Measurements from ENCODE around the gene PDS5A.

Gene PDS5A

DNA sequence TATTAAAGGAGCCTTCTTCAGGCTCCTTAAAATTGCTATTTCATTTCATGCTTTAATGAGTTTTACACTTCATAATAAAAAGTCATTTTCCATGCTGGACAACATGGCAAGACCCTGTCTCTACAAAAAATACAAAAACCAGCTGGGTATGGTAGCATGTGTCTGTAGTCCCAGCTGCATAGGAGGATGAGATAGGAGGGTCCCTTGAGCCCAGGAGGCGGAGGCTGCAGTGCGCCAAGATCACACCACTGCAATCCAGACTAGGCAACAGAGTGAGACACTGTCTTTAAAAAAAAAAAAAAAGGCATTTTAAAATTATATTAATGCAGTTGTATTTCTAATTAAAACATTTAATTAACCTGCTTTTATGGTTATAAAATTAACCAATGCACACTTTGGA, 49.2 kb downstream of the PDS5A start:
- no peak overlapping the region for H3K4me2 ChIP-seq (ENCODE audit: low read depth, low read length)
- TF ChIP-seq EZH2phosphoT487 (IDR thresholded peaks at IDR 0.05; ENCODE audit: low read length) (no peak), EZH2 (optimal IDR thresholded peaks at IDR 0.05; ENCODE audit: low read depth, low read length) (no peak)
- TF ChIP-seq, protein P1, sequence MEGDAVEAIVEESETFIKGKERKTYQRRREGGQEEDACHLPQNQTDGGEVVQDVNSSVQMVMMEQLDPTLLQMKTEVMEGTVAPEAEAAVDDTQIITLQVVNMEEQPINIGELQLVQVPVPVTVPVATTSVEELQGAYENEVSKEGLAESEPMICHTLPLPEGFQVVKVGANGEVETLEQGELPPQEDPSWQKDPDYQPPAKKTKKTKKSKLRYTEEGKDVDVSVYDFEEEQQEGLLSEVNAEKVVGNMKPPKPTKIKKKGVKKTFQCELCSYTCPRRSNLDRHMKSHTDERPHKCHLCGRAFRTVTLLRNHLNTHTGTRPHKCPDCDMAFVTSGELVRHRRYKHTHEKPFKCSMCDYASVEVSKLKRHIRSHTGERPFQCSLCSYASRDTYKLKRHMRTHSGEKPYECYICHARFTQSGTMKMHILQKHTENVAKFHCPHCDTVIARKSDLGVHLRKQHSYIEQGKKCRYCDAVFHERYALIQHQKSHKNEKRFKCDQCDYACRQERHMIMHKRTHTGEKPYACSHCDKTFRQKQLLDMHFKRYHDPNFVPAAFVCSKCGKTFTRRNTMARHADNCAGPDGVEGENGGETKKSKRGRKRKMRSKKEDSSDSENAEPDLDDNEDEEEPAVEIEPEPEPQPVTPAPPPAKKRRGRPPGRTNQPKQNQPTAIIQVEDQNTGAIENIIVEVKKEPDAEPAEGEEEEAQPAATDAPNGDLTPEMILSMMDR (IDR thresholded peaks at IDR 0.05; ENCODE audit: low read length): no peak
- H3K9ac ChIP-seq (ENCODE audit: low read length): no peak overlapping the region
- no peak overlapping the region for H3K4me3 ChIP-seq (ENCODE audit: low read length)
- peaks cover 5% of the 10 kb centered on the region for H3K4me1 ChIP-seq (ENCODE audit: low read length)
- no peak for DNase-seq
- H3K27ac ChIP-seq (ENCODE audit: low read length): no peak overlapping the region
- H2AFZ ChIP-seq (ENCODE audit: low read length): no peak overlapping the region
- H3K9me2 ChIP-seq (replicated peaks; ENCODE audit: insufficient read depth, low read length): no peaks in the 10 kb centered on the region
- H4K20me1 ChIP-seq (ENCODE audit: insufficient read depth, low read length): peaks cover 2% of the 10 kb centered on the region; the same call in 1 of the 2 replicates
- no peaks in the 10 kb centered on the region for H3F3A ChIP-seq (ENCODE audit: insufficient read depth, low read length)
- H3K9me3 ChIP-seq (replicated peaks; ENCODE audit: insufficient read depth, low read length): no peaks in the 10 kb centered on the region
- H3K79me2 ChIP-seq (ENCODE audit: low read length): peaks cover 79% of the 10 kb centered on the region
- no peaks in the 10 kb centered on the region for H3K27me3 ChIP-seq (replicated peaks; ENCODE audit: insufficient read depth, low read length)
- H3K36me3 ChIP-seq (replicated peaks; ENCODE audit: insufficient read depth, low read length): no peaks in the 10 kb centered on the region; the same call in 1 of the 2 replicates

DNA sequence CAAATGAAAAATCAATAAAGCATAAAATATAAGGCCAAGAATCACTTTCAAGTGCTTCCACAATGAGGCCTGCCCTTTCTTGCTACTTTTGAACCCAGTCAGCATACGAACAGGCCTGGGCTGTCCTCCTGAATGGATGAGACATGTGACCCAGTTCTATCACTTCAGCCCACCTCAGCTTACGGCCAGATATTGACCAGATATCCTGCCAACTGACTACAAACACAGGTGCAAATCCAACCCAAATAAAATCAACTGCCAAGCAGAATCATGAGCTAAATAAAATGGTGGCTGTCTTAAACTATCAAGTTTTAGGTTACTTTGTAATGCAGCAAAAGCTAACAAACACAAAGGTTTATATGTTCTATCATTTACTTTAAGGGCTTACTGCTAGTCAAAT, 53.7 kb downstream of the PDS5A start:
- H3K27ac ChIP-seq (ENCODE audit: low read length): no peak overlapping the region
- no peaks in the 10 kb centered on the region for H3F3A ChIP-seq (ENCODE audit: insufficient read depth, low read length)
- H2AFZ ChIP-seq (ENCODE audit: low read length): no peak overlapping the region
- H3K4me3 ChIP-seq (ENCODE audit: low read length): no peak overlapping the region
- no peaks in the 10 kb centered on the region for H3K4me1 ChIP-seq (ENCODE audit: low read length)
- no peak for DNase-seq
- no peaks in the 10 kb centered on the region; the same call in 1 of the 2 replicates for H3K36me3 ChIP-seq (replicated peaks; ENCODE audit: insufficient read depth, low read length)
- no peak overlapping the region for H3K9ac ChIP-seq (ENCODE audit: low read length)
- TF ChIP-seq, protein P1 (IDR thresholded peaks at IDR 0.05; ENCODE audit: low read length): no peak
- TF ChIP-seq EZH2 (optimal IDR thresholded peaks at IDR 0.05; ENCODE audit: low read depth, low read length) (no peak), EZH2phosphoT487 (IDR thresholded peaks at IDR 0.05; ENCODE audit: low read length) (no peak)
- no peaks in the 10 kb centered on the region for H3K27me3 ChIP-seq (replicated peaks; ENCODE audit: insufficient read depth, low read length)
- no peaks in the 10 kb centered on the region; the same call in 1 of the 2 replicates for H4K20me1 ChIP-seq (ENCODE audit: insufficient read depth, low read length)
- H3K9me2 ChIP-seq (replicated peaks; ENCODE audit: insufficient read depth, low read length): no peaks in the 10 kb centered on the region
- no peak overlapping the region for H3K4me2 ChIP-seq (ENCODE audit: low read depth, low read length)
- H3K79me2 ChIP-seq (ENCODE audit: low read length): peaks cover 50% of the 10 kb centered on the region
- H3K9me3 ChIP-seq (replicated peaks; ENCODE audit: insufficient read depth, low read length): no peaks in the 10 kb centered on the region

DNA sequence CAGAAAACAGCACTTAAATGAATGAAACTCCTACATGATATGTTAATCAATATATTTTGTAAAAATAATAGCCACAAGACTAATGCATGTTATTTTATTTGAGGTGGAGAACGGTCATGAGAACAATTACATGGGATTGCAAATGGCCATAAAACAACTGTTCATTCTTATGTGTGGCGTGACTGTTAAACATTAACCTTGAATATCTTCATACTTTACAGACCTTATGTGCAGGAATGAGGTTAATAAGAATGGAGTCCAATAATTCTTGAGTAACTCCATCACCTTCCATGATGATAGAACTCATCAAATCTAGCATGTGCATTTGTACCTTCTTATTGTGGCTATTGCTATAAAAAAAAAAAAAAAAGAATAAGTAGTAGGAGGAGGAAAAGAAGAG, 55.3 kb downstream of the PDS5A start:
- H3K36me3 ChIP-seq (replicated peaks; ENCODE audit: insufficient read depth, low read length): no peaks in the 10 kb centered on the region; the same call in 1 of the 2 replicates
- no peaks in the 10 kb centered on the region for H3K4me1 ChIP-seq (ENCODE audit: low read length)
- H3K79me2 ChIP-seq (ENCODE audit: low read length): peaks cover 35% of the 10 kb centered on the region
- H3K9me3 ChIP-seq (replicated peaks; ENCODE audit: insufficient read depth, low read length): no peaks in the 10 kb centered on the region
- H3K9me2 ChIP-seq (replicated peaks; ENCODE audit: insufficient read depth, low read length): no peaks in the 10 kb centered on the region
- no peak for DNase-seq
- no peak overlapping the region for H3K9ac ChIP-seq (ENCODE audit: low read length)
- TF ChIP-seq EZH2phosphoT487 (IDR thresholded peaks at IDR 0.05; ENCODE audit: low read length) (no peak), EZH2 (optimal IDR thresholded peaks at IDR 0.05; ENCODE audit: low read depth, low read length) (no peak)
- TF ChIP-seq, protein P1 (IDR thresholded peaks at IDR 0.05; ENCODE audit: low read length): no peak
- no peak overlapping the region for H3K4me2 ChIP-seq (ENCODE audit: low read depth, low read length)
- no peaks in the 10 kb centered on the region; the same call in 1 of the 2 replicates for H4K20me1 ChIP-seq (ENCODE audit: insufficient read depth, low read length)
- H3F3A ChIP-seq (ENCODE audit: insufficient read depth, low read length): no peaks in the 10 kb centered on the region
- H3K27me3 ChIP-seq (replicated peaks; ENCODE audit: insufficient read depth, low read length): no peaks in the 10 kb centered on the region
- H3K27ac ChIP-seq (ENCODE audit: low read length): no peak overlapping the region
- H3K4me3 ChIP-seq (ENCODE audit: low read length): no peak overlapping the region
- no peak overlapping the region for H2AFZ ChIP-seq (ENCODE audit: low read length)

All from MM.1S (cell line).